GM21381 (cell line): ENCODE data around the gene IFT25.
A peak's percentile ranks its signal among the peaks of the same experiment; 100 is the strongest.

ENCODE experiments used
- ATAC-seq: cut with Tn5 transposase; IDR thresholded peaks from one replicate; pipeline ENCODE4 v1.9.1; 2021; ENCODE audit warnings: mild to moderate bottlenecking, moderate library complexity; ENCODE audit not compliant: unreplicated experiment

The IFT25 gene

DNA sequence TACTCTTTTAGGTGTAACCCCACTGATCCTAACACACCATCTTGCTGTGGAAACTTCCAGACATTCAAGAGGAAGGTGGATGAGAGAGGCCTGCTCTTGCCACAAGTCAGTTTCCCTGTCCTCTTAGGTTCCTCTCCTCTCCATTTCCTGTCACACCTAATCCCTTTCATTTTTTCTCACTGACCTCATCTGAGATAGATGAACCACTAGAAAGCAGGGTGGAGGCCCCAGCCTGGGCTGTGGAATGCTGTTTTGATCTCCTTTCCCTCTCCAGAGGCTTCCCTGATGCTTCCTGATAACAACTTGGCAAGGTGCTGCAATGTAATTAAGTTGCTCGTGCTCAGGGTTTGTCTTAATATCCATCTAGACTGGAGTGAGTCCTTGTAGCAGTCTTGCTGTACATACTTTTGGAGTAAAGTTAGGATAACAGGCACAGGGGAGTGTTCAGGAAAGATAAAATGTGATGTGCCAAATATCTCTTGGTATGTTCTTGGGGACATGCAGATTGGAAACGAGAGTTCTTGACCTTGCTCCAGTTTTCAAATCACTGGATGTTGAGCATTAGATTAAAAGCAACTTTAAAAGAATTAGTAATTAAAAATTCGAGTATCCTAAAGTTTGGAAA is 11.8 kb upstream of the IFT25 start:
- no peak for ATAC-seq

DNA sequence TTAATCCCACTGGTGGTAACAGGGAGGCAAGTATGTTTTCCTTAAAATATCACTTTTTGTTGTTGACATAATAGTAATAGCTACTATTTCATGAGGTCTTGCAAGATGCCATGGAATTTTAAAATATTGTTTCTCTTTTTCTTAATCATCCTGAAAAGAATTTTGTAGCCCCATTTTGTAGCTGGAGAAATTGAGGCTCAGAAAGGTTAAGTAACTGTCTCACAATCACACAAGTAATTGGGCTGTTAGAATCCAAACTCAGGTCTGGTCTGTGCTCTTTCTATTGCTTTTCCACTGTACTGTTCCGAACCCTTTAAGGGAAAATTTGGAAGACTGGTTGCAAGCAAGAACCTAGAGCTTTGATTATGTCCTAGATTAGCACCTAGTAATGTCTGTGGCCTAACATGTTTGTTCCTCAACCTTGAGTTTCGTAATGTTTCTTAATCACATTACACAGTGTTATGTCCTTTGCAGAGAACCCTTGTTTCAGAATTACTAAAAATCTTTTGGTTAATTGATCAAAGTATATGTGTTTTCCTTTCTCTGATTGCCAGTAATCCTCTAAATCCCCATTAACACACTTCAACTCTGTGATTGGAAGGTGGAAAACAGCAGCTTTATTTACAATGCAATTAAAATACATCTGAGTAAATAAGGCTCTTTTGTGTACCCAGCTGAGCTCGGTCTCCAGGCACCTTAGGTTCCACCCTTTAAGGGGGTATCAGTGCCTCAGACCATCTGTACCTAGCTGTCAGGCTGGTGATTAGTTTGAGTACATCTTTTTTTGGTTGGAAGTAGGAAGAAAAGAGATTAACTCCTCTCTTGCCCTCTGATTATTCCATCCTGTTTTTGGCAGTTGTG is 11.0 kb upstream of the IFT25 start:
- ATAC-seq, result no peak

DNA sequence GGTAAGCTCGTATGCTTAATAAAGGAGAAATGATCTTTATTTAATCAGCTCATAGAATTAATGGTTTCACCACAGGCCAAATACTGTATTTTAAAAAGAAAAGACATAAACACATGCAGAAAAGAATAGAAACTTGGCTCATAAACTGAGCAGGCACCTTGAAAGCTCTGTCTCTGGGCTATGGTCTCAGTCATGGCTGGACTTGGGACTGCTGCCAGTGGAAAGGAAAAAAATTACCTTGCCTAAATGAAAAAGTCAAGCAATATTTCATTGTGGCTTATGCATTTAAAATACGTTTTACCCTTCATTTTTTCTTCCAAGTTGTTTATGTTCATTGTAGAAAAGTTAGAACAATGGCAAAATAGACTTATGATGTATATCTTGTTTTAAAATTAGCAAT is 8.6 kb upstream of the IFT25 start:
- no peak for ATAC-seq

DNA sequence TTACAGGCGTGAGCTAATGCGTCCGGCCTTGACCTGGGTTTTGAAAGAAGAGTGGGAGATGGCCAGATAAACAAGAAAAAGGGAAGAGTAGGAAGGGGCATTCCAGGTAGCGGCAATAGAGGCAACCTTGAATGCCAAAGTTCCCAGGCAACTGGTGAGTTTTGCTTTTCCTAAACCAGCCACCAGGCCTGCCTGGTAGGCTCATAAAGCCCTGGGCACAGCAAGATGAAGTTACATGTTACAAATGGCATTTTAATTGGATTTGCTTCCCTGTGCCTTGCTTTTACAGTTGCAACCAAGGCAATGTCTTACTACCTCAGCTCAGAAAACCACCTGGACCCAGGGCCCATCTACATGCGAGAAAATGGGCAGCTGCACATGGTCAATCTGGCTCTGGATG is 6.2 kb upstream of the IFT25 start:
- ATAC-seq, result no peak

DNA sequence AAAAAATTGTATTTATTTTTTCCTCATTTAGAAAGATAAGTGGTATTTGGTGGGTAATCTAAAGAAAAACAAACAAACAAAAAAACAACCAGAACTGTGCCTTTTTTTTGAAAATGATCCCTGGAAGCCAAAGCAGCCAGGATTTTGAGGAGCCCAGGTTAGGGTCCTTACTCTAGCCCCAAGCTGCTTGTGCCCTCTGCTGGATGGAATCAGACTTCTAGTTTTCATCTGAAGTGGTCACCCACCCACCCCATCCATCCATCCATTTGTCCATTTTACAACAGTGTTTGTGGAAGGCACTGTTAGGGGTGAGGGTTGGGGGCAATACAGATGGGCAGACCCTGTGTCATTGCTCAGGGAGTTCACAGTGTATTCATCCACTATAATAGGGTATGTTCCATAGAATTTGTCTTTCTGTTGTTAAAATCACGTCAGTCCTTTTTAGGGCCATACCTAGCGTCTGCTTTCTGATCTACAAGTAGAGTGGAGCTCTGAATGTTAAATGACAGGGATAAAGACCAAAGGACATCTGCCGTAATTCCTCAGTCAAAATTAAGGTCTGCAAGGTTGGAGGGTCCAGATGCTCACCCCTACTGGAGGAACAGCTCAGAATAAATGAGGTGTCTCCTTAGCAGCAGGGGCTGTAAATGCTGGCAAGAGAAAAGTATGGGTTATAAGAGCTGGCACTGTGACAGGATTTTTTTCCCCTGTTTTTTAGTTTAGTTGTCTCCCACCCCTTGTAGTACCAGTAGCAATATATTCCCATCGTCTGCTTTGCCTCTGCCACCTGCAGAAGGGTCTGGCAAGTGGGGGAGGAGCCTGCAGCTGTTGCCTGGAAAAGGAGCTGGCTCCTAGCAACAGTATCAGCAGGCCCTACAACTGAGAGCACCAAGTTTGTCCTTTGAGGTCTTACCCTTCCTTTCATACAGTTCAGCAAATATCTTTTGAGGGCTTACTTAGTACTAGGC is 3.8 kb upstream of the IFT25 start:
- ATAC-seq, result no peak

DNA sequence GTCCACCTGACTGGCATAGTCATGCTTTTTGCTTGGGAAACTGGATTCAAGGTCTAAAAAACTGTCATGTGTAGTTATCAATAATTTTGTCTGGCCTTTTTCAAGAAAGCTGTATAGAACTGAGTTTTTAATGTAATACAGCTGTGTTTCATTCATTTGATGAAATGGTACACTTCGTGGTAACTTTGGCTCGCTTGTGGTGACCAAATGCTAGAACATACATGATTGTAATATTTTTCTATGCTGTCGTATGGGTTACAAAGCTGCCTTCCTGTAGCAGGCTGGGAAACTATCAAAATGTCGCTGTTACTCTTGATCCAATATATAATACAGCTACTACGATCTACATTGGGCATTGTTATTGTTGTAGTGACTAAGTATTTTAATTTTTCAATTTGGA is 2.8 kb upstream of the IFT25 start:
- ATAC-seq, result no peak

DNA sequence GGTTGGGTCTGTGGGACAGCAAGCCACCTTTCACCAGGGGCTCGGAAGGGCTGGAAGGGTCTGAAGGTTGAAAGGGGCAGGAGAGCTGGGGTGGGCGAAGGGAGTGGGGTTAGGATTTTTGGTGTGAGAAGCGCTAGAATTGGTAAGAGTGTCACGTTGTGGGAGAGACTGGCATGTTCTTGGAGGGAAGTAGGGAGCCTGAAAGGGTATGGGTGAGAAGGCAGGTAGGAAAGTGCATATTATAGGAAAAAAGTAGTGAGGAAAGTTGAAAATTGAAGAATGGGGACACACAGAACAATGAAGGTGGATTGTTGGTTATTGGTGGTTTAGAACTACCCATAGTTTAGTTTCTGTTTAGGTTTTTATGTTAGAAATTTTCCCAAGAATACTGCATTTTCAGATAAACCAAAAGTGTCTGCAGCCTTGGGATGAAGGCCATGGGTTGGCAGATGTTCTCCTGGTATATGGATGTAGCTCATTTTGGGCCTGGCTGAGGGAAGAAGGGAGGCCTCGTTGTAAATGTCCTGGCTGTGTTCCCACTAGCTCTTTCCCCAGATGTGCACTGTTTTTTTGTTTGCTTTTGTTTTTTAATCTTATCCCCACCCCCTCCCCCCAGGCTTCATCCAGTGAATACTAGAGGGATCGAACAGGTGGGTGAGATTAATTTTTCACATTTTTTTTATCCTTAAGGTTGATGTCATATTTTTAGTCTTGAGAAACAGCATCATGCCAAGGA is 1.8 kb upstream of the IFT25 start:
- ATAC-seq, result no peak

DNA sequence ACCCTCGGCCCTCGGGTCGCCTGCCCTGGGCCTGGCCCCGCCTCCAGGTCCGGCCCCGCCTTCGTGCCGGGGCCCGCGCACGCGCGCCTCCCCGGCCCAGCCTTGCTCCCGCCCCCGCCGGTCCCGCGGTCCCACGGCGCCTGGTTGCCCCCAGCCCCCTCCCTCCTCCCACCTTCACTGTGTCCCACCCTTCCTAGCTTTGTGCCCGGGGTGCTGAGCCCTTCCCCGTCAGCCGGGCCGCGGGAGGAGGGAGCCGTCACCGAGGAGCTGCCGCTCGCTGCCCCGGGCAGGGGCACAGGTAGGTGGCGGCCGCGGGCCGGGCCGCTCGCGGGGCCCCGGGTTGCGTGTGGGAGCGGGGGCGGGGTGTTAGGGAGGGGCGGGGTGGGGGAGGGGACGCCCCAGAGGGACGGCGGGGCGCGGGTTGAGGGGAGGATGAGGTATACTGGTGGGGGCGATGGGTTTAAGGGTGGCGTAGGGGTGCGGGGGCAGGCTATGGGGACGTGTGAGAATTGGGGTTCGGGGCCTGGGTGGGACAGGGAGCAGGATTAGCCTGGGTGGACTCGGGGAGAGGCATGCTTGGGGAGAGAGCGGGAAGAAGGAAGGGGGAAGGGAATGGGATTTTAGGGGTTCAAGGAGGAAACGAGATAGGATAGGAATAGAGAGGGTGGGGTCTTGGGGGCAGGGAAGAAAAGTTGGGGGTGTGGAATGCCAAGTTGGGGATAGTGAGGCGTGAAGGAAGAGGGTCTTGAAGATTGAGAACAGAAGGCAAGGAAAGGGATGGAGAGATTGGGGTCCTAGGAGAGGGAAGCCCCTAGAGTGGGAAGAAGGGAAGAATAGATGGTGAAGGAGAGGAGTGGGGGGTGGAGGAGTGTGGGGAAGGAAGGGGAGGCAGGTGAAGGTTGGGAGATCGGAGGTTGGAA is 1.0 kb upstream of the IFT25 start, which contains the start of gene LRRC42:
Gene LRRC42, plus strand, starts transcription at position 99 of the 920 bp plus-strand sequence. CDS start 5,650 bp downstream, outside the sequence.
- peak; percentile 62 for ATAC-seq

DNA sequence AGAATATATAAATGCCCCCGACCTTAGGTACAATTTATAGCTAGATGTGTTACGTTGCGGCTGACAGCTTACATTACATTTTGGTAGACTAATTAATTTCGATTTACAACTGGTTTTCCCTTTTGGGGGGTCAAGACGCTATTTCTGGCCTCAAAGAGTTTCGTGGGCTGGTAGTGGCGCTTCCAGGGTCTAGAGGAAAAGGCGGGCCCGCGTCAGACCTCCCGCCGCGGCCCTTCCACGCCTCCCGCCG is 391 bp downstream of the IFT25 start:
- ATAC-seq, result no peak

DNA sequence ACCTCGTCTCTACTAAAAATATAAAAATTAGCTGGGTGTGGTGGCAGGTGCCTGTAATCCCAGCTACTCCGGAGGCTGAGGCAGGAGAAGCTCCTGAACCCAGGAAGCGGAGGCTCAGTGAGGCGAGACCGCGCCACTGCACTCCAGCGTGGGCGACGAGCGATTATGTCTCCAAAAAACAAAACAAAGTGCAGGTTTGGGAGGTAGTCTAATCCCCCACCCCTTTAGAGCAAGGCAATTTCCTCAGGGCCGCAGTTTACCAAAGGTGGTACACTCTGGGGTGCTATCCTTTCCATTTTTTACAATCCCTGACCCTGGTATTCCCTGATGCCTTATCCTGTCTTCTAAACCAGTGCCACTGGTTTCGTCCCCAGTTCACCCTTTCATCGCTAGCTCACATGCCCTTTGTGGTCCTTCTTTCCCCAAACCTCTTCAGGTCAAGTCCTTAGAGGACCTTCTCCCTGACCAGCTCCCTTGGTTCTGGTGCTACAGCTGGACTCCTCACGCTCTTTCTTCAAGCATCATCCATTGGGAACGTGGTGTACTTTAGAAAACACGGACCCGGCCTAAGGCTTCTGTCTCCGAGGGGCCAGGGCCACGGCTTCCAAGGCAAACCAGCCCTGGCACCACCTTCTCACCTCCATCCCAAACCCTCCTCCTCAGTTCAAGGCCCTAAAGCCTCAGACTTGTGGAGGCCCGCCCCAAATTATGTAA is 873 bp downstream of the IFT25 start:
- no peak for ATAC-seq

DNA sequence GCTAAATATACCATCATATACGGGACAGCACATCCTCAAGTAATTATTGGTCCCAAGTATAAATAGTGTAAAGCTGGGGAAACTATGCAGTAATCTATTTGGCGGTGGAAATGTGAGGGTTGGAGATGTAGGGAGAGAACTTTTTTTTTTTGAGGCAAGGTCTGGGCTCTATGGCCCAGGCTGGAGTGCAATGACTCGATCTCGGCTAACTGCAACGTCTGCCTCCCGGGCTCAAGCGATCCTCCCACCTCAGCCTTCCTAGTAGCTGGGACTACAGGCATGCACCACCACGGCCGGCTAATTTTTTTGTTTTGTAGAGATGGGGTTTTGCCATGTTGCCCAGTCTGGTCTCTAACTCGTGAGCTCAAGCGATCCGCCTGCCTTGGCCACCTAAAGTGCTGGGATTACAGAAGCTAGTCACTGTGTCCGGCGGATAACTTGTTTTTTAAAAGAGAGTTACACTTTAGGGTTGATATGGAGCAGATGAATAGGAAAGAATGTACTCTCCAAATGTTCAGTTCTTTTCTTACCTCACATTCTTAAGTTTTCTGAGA is 1.9 kb downstream of the IFT25 start:
- ATAC-seq, result no peak

DNA sequence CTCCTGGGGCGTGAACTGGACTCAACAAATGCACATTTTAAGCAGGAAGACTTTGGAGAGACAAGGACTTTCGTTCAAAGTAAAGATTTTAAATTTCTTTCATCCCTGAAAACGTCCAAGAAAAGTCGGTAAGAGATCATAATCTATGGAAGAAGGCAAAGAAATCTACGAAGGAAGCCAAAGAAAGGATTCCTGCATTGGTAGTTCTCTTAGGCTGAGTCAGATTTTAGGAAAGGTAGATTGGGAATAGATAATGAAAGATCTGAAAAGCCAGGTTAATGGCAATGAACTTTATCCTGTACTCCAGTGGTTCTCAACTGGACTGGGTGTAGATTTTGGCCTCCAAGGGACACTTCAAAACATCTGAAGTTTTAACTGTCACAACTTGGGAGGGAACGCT is 2.4 kb downstream of the IFT25 start:
- ATAC-seq, result no peak

DNA sequence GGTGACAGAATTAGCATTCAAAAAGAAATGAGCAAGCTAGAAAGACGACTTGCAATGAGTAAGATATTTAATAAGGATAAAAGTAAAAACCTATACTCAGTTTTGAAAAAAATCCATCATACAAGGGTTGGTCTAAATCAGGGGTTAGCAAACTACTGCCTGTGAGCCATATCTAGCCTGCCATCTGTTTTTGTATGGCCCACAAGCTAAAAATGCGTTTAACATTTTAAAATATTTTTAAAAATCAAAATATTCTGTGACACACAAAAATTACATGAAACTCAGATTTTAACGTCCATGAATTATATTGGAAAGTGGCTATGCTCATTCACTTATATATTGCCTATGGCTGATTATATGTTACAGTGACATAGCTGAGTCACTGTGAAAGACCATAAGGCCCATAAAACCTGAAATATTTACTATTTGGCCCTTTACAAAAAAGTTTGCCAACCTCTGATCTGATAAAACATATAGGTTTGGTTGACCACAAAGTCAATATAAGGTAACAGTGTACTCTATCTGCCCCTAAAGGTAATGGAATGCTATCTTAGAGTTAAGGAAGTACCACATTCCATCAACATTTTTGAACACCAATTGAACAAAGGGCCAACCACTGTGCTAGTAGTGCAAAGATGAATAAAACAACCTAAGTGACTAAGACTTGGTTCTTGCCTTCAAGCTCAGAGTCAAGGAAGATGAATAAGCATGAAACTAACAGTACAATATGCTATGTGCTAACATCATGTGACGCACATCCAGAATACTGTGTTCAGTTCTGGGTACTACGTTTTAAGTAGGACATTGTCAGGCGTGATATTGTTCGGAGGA is 3.2 kb downstream of the IFT25 start:
- no peak for ATAC-seq

DNA sequence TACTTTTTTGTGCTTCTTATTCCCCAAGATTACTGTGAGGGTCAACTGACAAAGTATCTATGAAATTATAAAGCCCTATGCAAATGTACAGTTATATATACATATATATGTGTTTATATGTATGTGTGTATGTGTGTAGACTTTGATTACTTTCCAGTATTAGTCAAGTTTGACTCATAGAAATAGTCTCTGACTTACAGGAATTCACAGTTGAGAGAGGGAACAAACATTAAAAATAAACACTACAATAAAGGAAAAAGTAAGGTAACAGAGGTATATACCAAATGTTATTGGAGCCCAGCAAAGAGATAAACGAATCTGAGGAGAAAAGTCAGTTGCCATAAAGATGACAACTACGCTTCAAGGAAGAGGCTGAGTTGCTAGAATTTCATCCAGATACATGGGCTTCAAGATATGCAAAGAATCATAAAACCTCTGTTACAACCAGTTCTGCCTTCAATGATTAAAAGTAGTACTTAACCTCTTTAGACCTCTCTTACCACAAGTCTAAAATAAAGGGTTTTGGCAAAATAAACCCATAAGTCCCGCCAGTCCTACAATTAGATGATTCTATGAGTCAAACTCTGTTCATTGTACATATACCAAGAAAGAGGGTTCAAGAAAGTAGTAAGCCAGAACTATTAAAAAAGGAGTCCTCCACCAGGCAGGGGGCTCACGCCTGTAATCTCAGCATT is 7.2 kb downstream of the IFT25 start:
- ATAC-seq, result no peak

DNA sequence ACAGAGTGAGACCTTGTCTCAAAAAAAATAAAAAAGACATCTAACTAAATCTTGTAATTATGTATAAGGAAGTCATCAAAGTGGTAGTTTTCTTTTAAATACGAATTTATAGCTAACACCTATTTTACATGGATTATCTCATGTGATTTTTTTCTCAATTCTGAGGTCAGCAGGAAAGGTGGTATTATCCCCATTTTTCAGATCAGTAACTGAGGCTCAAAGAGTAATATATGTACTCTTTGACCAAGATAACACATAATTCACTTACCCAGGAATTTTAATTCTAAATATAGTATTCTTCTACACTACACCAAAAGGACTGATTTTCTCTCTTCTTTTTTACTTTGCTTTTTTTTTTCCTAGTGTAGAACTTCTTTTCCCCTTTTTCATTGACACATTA is 9.1 kb downstream of the IFT25 start:
- no peak for ATAC-seq

DNA sequence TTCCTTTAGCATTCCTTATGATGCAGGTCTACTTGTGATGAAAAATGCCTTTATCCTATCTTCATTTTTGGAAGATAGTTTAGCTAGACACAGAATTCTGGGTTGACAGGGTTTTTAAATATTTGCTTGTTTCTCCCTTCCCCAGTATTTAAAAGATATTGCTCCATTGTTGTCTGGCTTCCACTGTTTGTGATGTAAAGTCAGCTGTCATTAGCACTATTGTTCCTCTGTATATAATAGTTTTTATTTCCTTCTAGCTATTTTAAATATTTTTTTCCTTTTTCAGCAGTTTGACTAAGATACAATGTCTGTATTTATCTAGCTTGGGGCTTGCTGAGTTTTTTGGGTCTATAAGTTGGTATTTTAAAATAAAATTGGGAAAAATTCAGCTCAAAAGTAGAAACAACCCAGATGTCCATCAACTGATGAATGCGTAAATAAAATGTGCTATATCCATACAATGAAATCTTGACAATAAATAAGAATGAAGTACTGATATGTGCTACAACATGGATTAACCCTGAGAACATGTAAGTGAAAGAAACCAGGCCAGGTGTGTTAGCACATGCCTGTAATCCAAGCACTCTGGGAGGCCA is 11.2 kb downstream of the IFT25 start:
- no peak for ATAC-seq

DNA sequence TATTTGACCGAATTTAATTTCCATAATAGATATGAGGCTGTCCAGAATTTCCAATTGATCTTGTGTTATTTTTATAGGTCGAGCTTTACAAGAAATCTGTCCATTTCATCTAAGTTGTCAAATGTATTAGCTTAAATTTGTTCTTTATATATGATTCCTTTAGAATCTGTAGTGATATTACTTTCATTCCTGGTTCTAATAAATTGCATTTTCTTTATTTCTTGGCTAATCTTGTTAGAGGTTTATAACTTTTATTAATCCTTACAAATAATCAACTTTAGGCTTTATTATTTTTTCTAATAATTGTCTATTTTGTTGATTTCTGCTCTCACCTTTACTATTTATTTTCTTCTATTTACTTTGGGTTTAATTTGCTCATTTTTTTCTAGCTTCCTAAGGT is 14.0 kb downstream of the IFT25 start:
- ATAC-seq, result no peak
